Astrocyte of the hippocampus (primary cell): ENCODE results near the gene EVC.
"Not testable (repeated sequence)": the region's sequence is repeated elsewhere in the genome, so short reads cannot be mapped to it uniquely, and the experiment has no call there.

Source experiments
- DNase-seq: peaks from one replicate; pipeline ENCODE4 v3.0.0; 2011; ENCODE audit warnings: low read depth, low spot score

Gene EVC

DNA sequence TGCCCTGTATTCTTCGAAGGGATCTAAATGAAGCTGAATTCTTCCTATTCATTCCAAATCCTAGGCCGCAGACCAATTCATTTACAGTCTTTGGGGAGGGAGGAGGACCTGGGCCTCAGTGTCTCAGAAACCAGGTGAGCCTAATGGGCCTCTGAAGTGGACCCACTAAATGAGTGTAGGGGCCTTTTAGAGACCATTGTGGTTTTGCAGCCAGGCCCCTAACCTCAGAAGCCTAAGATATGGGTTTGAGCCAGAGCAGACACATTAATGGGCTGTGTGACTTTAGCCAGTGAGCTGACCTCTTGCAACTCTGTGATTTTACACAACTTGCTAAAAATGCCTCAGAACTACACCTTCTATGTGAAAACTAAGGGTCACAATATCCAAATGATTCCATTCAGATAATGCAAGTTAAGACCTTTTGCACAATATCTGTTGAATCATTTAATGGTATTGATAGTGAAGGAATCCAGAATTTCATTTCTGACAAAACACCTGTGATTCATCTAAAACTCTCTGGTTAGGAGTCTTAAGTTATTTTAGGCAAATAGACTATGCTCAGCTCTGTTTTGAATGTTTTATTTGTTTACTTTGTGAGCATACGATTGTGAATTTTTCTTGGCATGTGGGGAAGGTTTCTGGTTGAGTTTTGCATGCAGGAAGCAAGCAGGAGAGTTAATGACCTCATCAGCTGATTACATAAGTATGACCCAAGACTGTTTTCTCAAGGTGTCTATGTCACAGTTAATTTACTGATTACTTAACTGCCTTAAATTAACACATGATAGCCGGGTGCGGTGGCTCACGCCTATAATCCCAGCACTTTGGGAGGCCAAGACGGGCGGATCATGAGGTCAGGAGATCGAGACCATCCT lies 75.0 kb downstream of the EVC start:
- DNase-seq = peak; percentile 68

DNA sequence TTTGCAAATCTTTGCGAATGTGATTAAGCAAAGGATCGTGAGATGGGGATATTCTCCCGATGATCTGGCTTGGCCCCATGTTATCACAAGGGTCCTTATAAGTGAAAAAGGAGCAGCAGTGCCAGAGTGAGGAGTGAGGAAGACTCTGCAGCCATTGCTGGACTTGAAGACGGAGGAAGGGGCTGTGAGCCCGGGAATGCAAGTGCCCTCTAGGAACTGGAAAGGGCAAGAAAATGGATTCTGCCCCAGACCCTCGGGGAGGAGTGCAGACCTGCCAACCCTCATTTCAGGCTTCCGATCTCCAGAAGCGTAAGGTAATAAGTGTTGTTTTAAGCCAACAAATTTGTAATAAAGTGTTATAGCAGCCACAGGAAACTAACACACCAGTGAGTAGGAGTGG lies 76.3 kb downstream of the EVC start:
- no peak for DNase-seq

- no peak for DNase-seq
Measured at GRCh38 chr4:5788144-5788543, 77.1 kb downstream of the EVC start.

DNA sequence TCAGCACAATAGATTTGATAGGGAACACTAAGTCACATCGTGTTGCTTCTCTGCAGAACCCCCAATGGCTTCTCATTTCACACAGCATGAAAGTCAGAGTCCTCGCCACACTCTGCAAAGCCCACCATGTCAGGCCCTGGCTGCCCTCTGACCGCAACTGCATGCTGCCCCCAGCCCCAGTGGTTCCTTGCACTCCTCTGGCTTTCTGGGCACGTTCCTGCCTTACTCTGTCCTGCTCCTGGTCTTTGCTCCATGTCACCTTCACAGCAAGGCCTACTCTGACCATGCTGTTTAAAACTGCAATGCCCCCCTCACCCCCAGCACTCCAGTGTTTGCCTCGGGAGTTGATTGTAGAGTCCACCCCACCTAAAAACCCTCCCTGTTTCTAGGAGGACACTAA lies 78.1 kb downstream of the EVC start:
- DNase-seq = no peak

DNA sequence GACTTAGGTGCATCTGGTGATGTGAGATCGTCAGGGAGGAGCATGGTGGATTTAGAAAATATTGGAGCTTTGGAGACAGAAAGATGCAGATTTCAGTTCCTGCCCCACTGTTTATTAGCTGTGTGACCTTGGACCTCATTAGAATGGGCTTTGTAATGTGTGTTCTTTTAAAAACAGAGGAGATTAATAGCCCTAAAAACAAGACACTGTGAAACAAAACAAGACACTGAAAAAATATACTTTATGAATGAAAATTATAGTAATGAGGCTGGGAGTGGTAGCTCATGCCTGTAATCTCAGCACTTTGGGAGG lies 79.5 kb downstream of the EVC start:
- no peak for DNase-seq

GRCh38 chr4:5791654-5792053 lies 80.7 kb downstream of the EVC start:
- DNase-seq = no peak

GRCh38 chr4:5793514-5793913 lies 82.5 kb downstream of the EVC start:
- DNase-seq = no peak

DNA sequence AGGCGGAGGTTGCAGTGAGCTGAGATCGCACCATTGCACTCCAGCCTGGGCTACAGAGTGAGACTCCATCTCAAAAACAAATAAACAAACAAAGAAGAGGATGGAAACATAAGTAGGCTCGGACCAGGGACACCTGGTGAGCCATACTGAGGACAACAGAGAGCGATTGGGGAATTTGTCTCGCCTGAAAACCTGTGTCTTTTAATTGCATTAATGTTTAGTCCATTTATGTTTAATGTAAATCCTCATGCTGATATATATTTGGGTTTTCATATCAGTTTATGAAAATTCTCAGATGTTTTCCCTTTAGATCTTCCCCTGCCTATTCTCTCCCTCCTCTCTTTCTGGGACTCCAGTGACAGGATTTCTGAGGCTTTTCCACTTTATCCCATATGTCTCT lies 84.6 kb downstream of the EVC start:
- DNase-seq = no peak

DNA sequence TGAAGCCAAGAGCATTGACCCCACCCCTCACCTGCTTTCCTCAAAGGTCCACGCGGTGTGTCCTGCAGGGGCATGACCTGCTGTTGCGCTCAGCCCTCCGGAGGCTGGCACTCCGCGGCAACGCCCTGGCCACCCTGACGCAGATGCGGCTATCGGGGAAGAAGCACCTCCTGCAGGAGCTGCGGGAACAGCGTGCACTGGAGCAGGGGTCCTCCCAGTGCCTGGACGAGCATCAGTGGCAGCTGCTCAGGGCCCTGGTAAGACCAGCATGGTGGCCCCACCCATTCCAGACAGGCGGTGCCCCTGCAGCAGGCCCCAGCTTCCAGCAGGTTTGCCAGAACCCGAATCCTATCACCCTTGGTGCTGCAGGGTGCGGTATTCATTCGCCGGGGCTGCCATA lies 86.0 kb downstream of the EVC start:
- no peak for DNase-seq

GRCh38 chr4:5797866-5798265 lies 86.9 kb downstream of the EVC start:
- DNase-seq = no peak

DNA sequence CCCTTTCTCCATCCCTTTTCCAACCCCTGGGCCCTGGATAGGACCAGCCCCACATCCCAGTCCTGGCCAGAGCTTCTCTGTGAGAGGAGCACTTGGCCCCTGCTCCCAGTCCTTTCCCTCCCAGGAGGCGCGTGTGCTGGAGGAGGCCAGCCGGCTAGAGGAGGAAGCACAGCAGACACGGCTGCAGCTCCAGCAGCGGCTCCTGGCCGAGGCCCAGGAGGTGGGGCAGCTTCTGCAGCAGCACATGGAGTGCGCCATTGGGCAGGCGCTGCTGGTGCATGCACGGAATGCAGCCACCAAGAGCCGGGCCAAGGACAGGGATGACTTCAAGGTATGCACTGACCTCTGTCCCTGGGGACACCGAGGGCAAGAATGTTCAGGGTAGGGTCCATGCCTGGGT lies 87.5 kb downstream of the EVC start:
- DNase-seq = no peak

DNA sequence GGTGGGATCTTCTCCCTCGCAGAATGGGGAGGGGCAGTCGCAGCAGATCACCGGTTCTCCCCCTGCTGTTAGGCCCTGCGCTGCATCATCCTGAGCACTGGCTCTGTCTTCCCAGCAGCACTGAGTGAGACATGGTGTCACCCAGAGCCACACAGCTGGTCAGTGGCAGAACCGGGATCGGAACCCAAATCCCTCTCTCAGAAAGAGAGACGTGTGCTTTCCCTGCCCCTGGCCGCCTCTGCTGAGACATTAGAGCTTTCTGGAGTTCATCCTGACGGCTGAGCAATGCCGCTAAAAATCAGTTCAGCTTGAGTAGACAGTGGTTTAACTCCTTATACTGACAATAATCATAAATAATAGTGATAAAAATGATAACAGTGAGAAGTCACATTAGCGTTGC lies 87.9 kb downstream of the EVC start:
- DNase-seq = no peak

DNA sequence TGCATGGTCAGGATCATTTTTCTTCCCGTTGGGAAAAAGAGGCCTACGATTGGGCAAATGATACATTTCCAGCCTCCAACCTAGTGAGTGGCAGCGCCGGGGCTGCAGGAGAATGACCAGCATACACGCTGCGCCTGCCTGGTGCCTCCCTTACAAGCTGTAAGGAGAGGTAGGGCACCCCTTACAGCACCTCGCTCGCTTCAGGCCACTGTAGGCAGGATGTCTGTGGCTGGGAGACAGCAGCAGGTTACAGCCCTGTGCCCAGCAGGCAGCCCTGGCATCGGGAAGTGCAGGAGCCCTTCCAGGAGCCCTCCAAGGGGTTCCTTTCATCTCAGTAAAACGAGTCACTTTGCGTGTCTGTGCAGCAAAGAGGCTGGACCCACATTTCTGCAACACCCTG lies 88.4 kb downstream of the EVC start:
- DNase-seq = no peak

DNA sequence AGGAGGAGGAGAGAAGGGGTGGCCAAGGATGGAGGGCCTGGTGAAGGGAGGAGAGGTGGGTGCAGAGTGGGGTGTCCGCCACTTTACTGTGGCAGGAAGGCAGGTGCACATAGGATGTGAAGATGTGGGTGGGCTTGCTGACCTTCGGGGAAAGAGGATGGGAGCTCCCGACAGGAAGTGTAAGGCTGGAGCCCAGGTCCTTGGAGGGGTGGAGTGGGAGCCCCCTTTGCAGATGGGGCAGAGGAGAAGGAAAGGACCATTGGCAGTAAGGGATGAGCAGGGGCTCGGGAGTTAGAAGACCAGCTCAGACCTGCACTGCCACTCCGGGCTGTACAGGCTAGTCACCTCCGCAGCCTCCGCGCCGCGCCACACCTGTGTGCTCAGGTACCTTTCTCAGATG lies 89.5 kb downstream of the EVC start:
- no peak for DNase-seq

GRCh38 chr4:5801696-5802095 lies 90.7 kb downstream of the EVC start:
- no peak for DNase-seq

GRCh38 chr4:5802565-5802964 lies 91.6 kb downstream of the EVC start:
- DNase-seq = no peak

- DNase-seq = no peak
Measured at GRCh38 chr4:5804656-5805055, 93.7 kb downstream of the EVC start.

- DNase-seq = no peak
Measured at GRCh38 chr4:5805270-5805669, 94.3 kb downstream of the EVC start.

GRCh38 chr4:5808081-5808741 lies 97.2 kb downstream of the EVC start:
- DNase-seq = peak; percentile 37

DNA sequence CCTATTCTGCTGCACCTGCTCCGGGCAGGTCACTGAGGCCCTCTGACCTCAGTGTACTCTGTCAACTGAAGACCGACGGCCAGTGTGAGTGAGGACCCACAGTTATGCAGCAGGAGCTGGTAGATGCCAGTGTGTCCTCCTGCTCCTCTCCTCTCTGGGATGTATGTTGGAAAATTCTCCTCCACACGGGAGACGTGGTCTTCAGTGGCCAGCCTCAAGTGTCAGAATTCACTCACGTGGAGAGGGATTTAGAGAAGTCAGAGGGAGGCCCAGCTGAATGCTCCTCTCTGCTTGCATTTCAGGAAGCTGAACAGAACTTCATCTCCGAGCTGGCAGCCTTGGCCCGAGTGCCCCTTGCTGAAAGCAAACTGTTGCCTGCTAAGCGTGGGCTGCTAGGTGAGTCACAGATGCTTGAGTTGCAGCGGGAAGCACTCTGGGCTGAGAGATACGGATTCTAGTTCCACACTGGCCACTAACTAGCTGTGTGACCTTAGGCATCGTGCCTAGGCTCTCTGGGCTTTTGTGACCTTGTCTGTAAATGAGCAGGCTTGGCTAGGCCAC lies 98.3 kb downstream of the EVC start:
- peak; percentile 39 for DNase-seq

GRCh38 chr4:5810151-5810550 lies 99.2 kb downstream of the EVC start:
- DNase-seq = no peak

- no peak for DNase-seq
Measured at GRCh38 chr4:5810770-5811430, 99.9 kb downstream of the EVC start.

DNA sequence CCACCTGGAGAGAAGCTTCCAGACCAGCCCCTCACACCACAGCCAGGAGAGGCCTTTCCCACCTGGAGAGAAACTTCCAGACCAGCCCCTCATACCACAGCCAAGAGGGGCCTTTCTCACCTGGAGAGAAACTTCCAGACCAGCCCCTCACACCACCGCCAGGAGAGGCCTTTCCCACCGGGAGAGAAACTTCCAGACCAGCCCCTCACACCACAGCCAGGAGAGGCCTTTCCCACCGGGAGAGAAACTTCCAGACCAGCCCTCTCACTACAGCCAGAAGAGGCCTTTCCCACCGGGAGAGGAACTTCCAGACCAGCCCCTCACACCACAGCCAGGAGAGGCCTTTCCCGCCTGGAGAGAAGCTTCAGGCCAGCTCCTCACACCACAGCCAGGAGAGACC lies 101.1 kb downstream of the EVC start:
- DNase-seq = not testable (repeated sequence)
